ENCODE data around the gene ZNRF3. TPM values are rescaled to one million over a fixed set of nuclear protein-coding genes. Genes with fewer than 3 reads are reported as not detected.
A peak's percentile ranks its signal among the peaks of the same experiment; 100 is the strongest.

The ZNRF3 gene
- total and polyA plus RNA-seq, 12 donors = 1.8 to 7.7 (median 6.2) TPM

- ATAC-seq (no peak), DNase-seq (no peak)
- H3K9me3 ChIP-seq = no peaks in the 10 kb centered on the region
- no peak for TF ChIP-seq CTCF (IDR thresholded peaks at IDR 0.05)
- H3K4me3 ChIP-seq = no peak overlapping the region
- intact Hi-C loops (cut with DNase I) = no loop called here
- H3K27ac ChIP-seq = no peak overlapping the region
- H3K4me1 ChIP-seq = peaks cover 0 to 28% (median 9%) of the 10 kb centered on the region in 9 donors
- 95 to 100% methylated on average over 2 of the region's 2 CpGs for WGBS, 2 donors
- H3K27me3 ChIP-seq = no peaks in the 10 kb centered on the region
- H3K36me3 ChIP-seq = no peaks in the 10 kb centered on the region
Measured at GRCh38 chr22:28925916-28926315, 42.5 kb downstream of the ZNRF3 start.

- WGBS, 2 donors = 90 to 94% methylated on average over 2 of the region's 2 CpGs
- DNase-seq (no peak), ATAC-seq (no peak)
- Histone ChIP-seq H3K27ac (no peak overlapping the region), H3K27me3 (no peaks in the 10 kb centered on the region), H3K4me3 (no peak overlapping the region), H3K4me1 (peaks cover 0 to 28% (median 7%) of the 10 kb centered on the region in 9 donors), H3K36me3 (no peaks in the 10 kb centered on the region), H3K9me3 (no peaks in the 10 kb centered on the region)
- no peak for TF ChIP-seq CTCF (IDR thresholded peaks at IDR 0.05)
- intact Hi-C loops (cut with DNase I) = no loop called here
Measured at GRCh38 chr22:28927630-28928029, 44.3 kb downstream of the ZNRF3 start.

GRCh38 chr22:28929197-28929596 lies 45.8 kb downstream of the ZNRF3 start:
- DNase-seq (no peak), ATAC-seq (no peak)
- Histone ChIP-seq H3K9me3 (no peaks in the 10 kb centered on the region), H3K27ac (no peak overlapping the region), H3K36me3 (no peaks in the 10 kb centered on the region), H3K4me3 (no peak overlapping the region), H3K4me1 (peaks cover 0 to 23% (median 4%) of the 10 kb centered on the region in 9 donors), H3K27me3 (no peaks in the 10 kb centered on the region)
- WGBS, 2 donors = 86 to 91% methylated on average over 5 of the region's 5 CpGs
- no peak for TF ChIP-seq CTCF (IDR thresholded peaks at IDR 0.05)
- intact Hi-C loops (cut with DNase I) = no loop called here

GRCh38 chr22:28930357-28931007 lies 47.1 kb downstream of the ZNRF3 start:
- peaks cover 0 to 23% (median 4%) of the 10 kb centered on the region in 9 donors for H3K4me1 ChIP-seq
- no peak for TF ChIP-seq CTCF (IDR thresholded peaks at IDR 0.05)
- DNase-seq (no peak), ATAC-seq (peak in 1 of 8 donors; percentile 25)
- H3K27me3 ChIP-seq = no peaks in the 10 kb centered on the region
- intact Hi-C loops (cut with DNase I) = no loop called here
- H3K27ac ChIP-seq = no peak overlapping the region
- 64 to 69% methylated on average over 4 of the region's 4 CpGs for WGBS, 2 donors
- no peak overlapping the region for H3K4me3 ChIP-seq
- no peaks in the 10 kb centered on the region for H3K9me3 ChIP-seq
- no peaks in the 10 kb centered on the region for H3K36me3 ChIP-seq
